GM12878 (cell line): ENCODE measurements around the gene UBE2E1. TPM values are rescaled to one million over a fixed set of nuclear protein-coding genes. Genes with fewer than 3 reads are reported as not detected.

ENCODE experiments used
- BRCA1 ChIP-seq: IDR thresholded peaks from 2 replicates; pipeline ENCODE4 v1.6.1; 2011; ENCODE audit warnings: low read depth, low read length, improper control_type of control experiment
- CBX5 ChIP-seq: sonication (generic); IDR thresholded peaks from 2 replicates; pipeline ENCODE4 v1.6.1; 2016; ENCODE audit warnings: low read depth, moderate library complexity, mild to moderate bottlenecking, inconsistent platforms
- CHD4 ChIP-seq: fragments of 200-600 bp; sonication (generic); IDR thresholded peaks from 2 replicates; pipeline ENCODE4 v1.6.1; 2016; ENCODE audit warnings: mild to moderate bottlenecking
- E4F1 ChIP-seq: fragments of 450-650 bp; IDR thresholded peaks from 2 replicates; pipeline ENCODE4 v1.6.1; 2018; ENCODE audit warnings: borderline replicate concordance, mild to moderate bottlenecking; ENCODE audit not compliant: partially characterized antibody
- FOS ChIP-seq: IDR thresholded peaks from 3 replicates; pipeline ENCODE4 v1.6.1; 2011; ENCODE audit warnings: borderline replicate concordance; ENCODE audit not compliant: insufficient read length; ENCODE audit errors: extremely low read depth
- HDAC2 ChIP-seq: fragments of 200-600 bp; sonication (generic); IDR thresholded peaks from 2 replicates; pipeline ENCODE4 v1.6.1; 2017
- HSF1 ChIP-seq: fragments of 150-350 bp; IDR thresholded peaks from 2 replicates; pipeline ENCODE4 v1.6.1; 2014; ENCODE audit warnings: mild to moderate bottlenecking, low read depth, low read length
- IKZF2 ChIP-seq, 2 experiments: fragments of 450-650 bp; IDR thresholded peaks; 2 replicates each; pipeline ENCODE4 v1.6.1; 2017; ENCODE audit warnings: mild to moderate bottlenecking in 2 of 2, moderate library complexity in 2 of 2
- MEF2B ChIP-seq: fragments of 450-650 bp; IDR thresholded peaks from 2 replicates; pipeline ENCODE4 v1.6.1; 2018; ENCODE audit warnings: mild to moderate bottlenecking, moderate library complexity; ENCODE audit not compliant: partially characterized antibody, poor library complexity, severe bottlenecking
- NR2F1 ChIP-seq: fragments of 450-650 bp; conservative IDR thresholded peaks from 2 replicates; pipeline ENCODE4 v1.6.1; 2017; ENCODE audit warnings: mild to moderate bottlenecking
- POLR2AphosphoS2 ChIP-seq: IDR thresholded peaks from 2 replicates; pipeline ENCODE4 v1.6.1; 2011; ENCODE audit warnings: low read depth, mild to moderate bottlenecking, low read length, improper control_type of control experiment, moderate library complexity
- RAD21 ChIP-seq: IDR thresholded peaks from 2 replicates; pipeline ENCODE4 v1.6.1; 2011; ENCODE audit warnings: mild to moderate bottlenecking, low read depth, low read length, moderate library complexity; ENCODE audit not compliant: insufficient read depth
- RBBP5 ChIP-seq: fragments of 200-600 bp; sonication (generic); conservative IDR thresholded peaks from 2 replicates; pipeline ENCODE4 v1.6.1; 2016
- RELA ChIP-seq: fragments of 450-650 bp; IDR thresholded peaks from 2 replicates; pipeline ENCODE4 v1.8.0; 2014; ENCODE audit warnings: borderline replicate concordance; ENCODE audit not compliant: partially characterized antibody
- RELB ChIP-seq: fragments of 450-650 bp; IDR thresholded peaks from 2 replicates; pipeline ENCODE4 v1.6.1; 2017; ENCODE audit warnings: low read depth, mild to moderate bottlenecking, moderate library complexity
- SIN3A ChIP-seq: IDR thresholded peaks from 2 replicates; pipeline ENCODE4 v1.6.1; 2012; ENCODE audit warnings: low read depth, low read length, improper control_type of control experiment
- SMAD5 ChIP-seq: IDR thresholded peaks from 2 replicates; pipeline ENCODE4 v1.6.1; 2016; ENCODE audit warnings: antibody characterized with exemption, low read depth
- SMC3 ChIP-seq: IDR thresholded peaks from 2 replicates; pipeline ENCODE4 v1.6.1; 2011; ENCODE audit warnings: low read length, improper control_type of control experiment, borderline replicate concordance
- TCF3 ChIP-seq: IDR thresholded peaks from 2 replicates; pipeline ENCODE4 v1.6.1; 2012; ENCODE audit warnings: low read depth, mild to moderate bottlenecking, low read length, borderline replicate concordance; ENCODE audit not compliant: insufficient read depth
- TCF7 ChIP-seq: IDR thresholded peaks from 2 replicates; pipeline ENCODE4 v1.6.1; 2014; ENCODE audit warnings: antibody characterized with exemption, borderline replicate concordance
- ZBED1 ChIP-seq: IDR thresholded peaks from 2 replicates; pipeline ENCODE4 v1.6.1; 2016; ENCODE audit warnings: borderline replicate concordance
- ZBTB11 ChIP-seq: fragments of 450-650 bp; formaldehyde crosslinking; IDR thresholded peaks from 2 replicates; pipeline ENCODE4 v1.5.0; 2022; ENCODE audit warnings: mild to moderate bottlenecking, missing genetic modification characterization
- ZNF384 ChIP-seq: IDR thresholded peaks from 2 replicates; pipeline ENCODE4 v1.6.1; 2012; ENCODE audit warnings: low read depth, mild to moderate bottlenecking, low read length, improper control_type of control experiment, borderline replicate concordance
- polyA plus RNA-seq, 11 experiments: library from polyadenylated mRNA; depleted of rRNA in 4 of 11; unstranded in 6 of 11; stranded (reverse) in 5 of 11; fragments of >200 nt; fragmentation: Nextera tagmentation in 4 of 11; fragmentation: Illumina TruSeq in 1 of 11; extraction: Ambion mirVana in 4 of 11; extraction: Trizol in 1 of 11; gene quantifications; 1 replicate in 1 of 11; 2 replicates in 10 of 11; pipeline versions ENCODE4 v1.2.1 to v1.2.3, GENCODE V29; 2011 to 2016; ENCODE audit warnings: inconsistent platforms in 2 of 11, missing spikeins in 2 of 11, low read depth in 1 of 11
- total RNA-seq, 4 experiments: library from RNA; depleted of rRNA in 3 of 4; stranded (reverse); fragments of >200 nt in 3 of 4; fragmentation: Illumina TruSeq in 1 of 4; extraction: Trizol in 1 of 4; gene quantifications; 2 replicates each; pipeline versions ENCODE4 v1.2.1 to v1.2.3, GENCODE V29; 2013 to 2021

Gene UBE2E1
- total and polyA plus RNA-seq, 10 of the 15 experiments (the other 5 are each of a cell fraction or from before 2014, with no cell fraction given), result 18.7 to 425 (median 147) TPM

GRCh38 chr3:23761440-23761896, 44.3 kb upstream of the UBE2E1 start (continued):
- TF ChIP-seq SMC3 (peak; percentile 14; the same call in 1 of the 2 replicates), MEF2B (no peak), TCF3 (no peak), ZBED1 (no peak), NR2F1 (no peak), TCF7 (no peak), BRCA1 (no peak), SIN3A (no peak), RELB (no peak), HDAC2 (no peak), HSF1 (no peak), RAD21 (peak; percentile 72), CBX5 (no peak), ZBTB11 (CRISPR knock-in tag) (no peak), RBBP5 (no peak), SMAD5 (no peak), IKZF2 (IDR thresholded peaks at IDR 0.05) (peak; percentile 41 to 56; a peak in 3 of 4 replicates), RELA (no peak), FOS (no peak), CHD4 (no peak), POLR2AphosphoS2 (no peak), ZNF384 (no peak), E4F1 (no peak)
